Measurements from ENCODE around the gene PSEN1.
"Not testable (repeated sequence)": the region's sequence is repeated elsewhere in the genome, so short reads cannot be mapped to it uniquely, and the experiment has no call there.

PSEN1 gene

DNA sequence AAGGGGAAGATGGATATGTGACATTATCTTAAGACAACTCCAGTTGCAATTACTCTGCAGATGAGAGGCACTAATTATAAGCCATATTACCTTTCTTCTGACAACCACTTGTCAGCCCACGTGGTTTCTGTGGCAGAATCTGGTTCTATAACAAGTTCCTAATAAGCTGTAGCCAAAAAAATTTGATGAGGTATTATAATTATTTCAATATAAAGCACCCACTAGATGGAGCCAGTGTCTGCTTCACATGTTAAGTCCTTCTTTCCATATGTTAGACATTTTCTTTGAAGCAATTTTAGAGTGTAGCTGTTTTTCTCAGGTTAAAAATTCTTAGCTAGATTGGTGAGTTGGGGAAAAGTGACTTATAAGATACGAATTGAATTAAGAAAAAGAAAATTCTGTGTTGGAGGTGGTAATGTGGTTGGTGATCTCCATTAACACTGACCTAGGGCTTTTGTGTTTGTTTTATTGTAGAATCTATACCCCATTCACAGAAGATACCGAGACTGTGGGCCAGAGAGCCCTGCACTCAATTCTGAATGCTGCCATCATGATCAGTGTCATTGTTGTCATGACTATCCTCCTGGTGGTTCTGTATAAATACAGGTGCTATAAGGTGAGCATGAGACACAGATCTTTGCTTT is 36.9 kb downstream of the PSEN1 start:
- H3K36me3 Mint-ChIP-seq, result peaks cover 35 to 49% of the 10 kb centered on the region in 2 donors

DNA sequence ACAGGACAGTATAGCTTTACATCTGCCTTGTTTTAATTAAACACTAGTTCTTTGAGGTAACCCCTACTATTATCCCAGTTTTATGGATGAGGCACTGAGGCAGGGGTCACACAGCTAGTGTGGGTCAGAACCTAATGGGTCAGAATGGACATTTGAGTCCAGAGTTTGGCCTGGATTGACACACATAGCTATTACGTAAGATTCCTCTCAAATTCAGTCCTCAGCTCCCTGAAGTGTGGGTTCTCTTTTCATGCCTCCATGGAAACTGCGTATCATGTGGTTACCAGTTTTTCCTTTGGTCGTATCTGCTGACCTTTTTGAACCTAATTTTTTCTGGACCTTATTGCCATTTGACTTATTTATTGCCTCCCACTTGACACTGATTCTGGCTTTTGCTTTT is 40.4 kb downstream of the PSEN1 start:
- peaks cover 30 to 42% of the 10 kb centered on the region in 2 donors for H3K36me3 Mint-ChIP-seq

More for the DNA sequence above, 36.9 kb downstream of the PSEN1 start:
- Mint-ChIP-seq H3K27ac (no peak overlapping the region), H3K4me1 (no peaks in the 10 kb centered on the region), H3K4me3 (no peak overlapping the region), H3K9me3 (no peaks in the 10 kb centered on the region), H3K27me3 (no peaks in the 10 kb centered on the region)
- no peak for DNase-seq
- peak; percentile 45 to 46 for ATAC-seq (replicated peaks)

DNA sequence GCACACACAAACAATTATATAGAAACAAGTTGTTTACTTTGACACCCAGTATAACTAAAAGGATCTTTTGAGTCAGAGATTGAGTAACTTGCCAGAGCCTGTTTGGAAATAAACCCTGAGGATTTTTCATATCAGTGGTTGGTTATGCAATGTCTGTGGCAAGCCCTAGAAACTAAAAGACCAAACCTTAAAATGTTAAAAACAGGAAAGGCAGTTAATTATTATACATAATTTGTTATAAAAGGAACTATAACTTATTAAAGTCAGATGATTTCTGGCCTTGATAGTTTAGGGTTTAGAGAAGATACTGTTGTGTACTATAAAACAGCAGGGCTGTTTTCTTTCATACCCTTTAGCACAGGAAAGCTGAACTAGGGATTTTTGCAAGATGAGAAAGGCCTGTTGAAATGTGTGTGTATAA is 44.1 kb downstream of the PSEN1 start:
- ATAC-seq (replicated peaks), result no peak
- Mint-ChIP-seq H3K36me3 (peaks cover 16 to 28% of the 10 kb centered on the region in 2 donors), H3K9me3 (no peaks in the 10 kb centered on the region), H3K4me1 (no peaks in the 10 kb centered on the region), H3K4me3 (no peak overlapping the region), H3K27ac (no peak overlapping the region), H3K27me3 (no peaks in the 10 kb centered on the region)
- DNase-seq, result no peak

More for the DNA sequence above, 40.4 kb downstream of the PSEN1 start:
- ATAC-seq (replicated peaks), result no peak
- H3K27me3 Mint-ChIP-seq, result no peaks in the 10 kb centered on the region
- no peaks in the 10 kb centered on the region for H3K4me1 Mint-ChIP-seq
- no peak overlapping the region for H3K27ac Mint-ChIP-seq
- no peak overlapping the region for H3K4me3 Mint-ChIP-seq
- DNase-seq, result no peak
- H3K9me3 Mint-ChIP-seq, result no peaks in the 10 kb centered on the region

DNA sequence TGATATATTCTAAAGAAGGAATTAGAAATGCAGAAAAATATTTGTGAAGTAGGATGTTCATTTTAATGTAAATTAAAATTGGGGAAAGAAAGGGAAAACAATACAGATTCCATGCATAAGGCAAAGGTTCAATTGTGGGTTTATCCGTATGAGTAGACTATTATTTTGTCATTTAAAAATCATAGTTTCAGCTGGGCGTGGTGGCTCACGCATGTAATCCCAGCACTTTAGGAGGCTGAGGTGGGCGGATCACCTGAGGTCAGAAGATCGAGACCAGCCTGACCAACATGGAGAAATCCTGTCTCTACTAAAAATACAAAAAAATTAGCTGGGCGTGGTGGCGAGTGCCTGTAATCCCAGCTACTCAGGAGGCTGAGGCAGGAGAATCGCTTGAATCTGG is 44.7 kb downstream of the PSEN1 start:
- ATAC-seq (replicated peaks); H3K4me3 Mint-ChIP-seq; H3K9me3 Mint-ChIP-seq; DNase-seq; H3K27ac Mint-ChIP-seq; H3K27me3 Mint-ChIP-seq; H3K4me1 Mint-ChIP-seq: not testable (repeated sequence)
- H3K36me3 Mint-ChIP-seq, result peaks cover 16 to 28% of the 10 kb centered on the region in 2 donors

DNA sequence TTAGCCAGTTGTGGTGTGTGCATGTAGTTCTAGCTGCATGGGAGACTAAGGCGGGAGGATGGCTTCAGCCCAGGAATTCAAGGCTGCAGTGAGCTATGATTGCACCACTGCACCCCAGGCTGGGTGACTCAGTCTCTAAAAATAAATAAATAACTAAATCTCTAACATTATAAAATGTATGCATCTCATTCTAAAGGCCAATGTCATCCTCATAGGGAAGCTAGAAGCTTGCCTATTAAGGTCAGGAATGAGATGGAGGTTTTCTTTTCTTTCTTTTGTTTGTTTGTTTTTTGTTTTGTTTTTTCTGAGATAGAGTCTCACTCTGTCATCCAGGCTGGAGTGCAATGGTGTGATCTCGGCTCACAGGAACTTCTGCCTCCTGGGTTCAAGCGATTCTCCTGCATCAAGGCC is 52.2 kb downstream of the PSEN1 start:
- Mint-ChIP-seq H3K27ac (no peak overlapping the region), H3K9me3 (no peaks in the 10 kb centered on the region), H3K4me1 (no peaks in the 10 kb centered on the region), H3K4me3 (no peak overlapping the region), H3K36me3 (peaks cover 35 to 47% of the 10 kb centered on the region in 2 donors), H3K27me3 (no peaks in the 10 kb centered on the region)
- DNase-seq (no peak), ATAC-seq (replicated peaks) (no peak)

DNA sequence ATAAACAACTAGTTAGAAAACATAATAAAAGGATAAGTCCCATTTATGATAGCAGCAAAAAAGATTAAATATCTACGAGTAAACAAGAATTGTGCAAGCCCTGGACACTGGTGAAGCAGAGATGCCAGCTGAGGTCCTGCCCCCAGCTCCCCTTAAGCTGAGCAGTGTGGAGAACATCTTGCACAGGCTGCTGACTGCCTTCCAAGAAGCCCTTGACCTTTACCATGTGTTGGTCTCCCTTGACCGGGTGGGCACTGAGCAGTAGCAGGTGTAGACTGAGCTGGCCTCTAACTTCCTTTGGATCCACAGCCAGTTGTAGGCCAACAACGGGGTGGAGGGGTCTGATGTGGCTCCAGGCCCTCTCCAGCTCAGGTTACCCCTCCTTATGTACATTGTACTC is 53.3 kb downstream of the PSEN1 start:
- H3K4me1 Mint-ChIP-seq, result no peaks in the 10 kb centered on the region
- ATAC-seq (replicated peaks), result no peak
- H3K9me3 Mint-ChIP-seq, result no peaks in the 10 kb centered on the region
- H3K4me3 Mint-ChIP-seq, result no peak overlapping the region
- H3K27me3 Mint-ChIP-seq, result no peaks in the 10 kb centered on the region
- DNase-seq, result no peak
- H3K36me3 Mint-ChIP-seq, result peaks cover 38 to 47% of the 10 kb centered on the region in 2 donors
- no peak overlapping the region for H3K27ac Mint-ChIP-seq

DNA sequence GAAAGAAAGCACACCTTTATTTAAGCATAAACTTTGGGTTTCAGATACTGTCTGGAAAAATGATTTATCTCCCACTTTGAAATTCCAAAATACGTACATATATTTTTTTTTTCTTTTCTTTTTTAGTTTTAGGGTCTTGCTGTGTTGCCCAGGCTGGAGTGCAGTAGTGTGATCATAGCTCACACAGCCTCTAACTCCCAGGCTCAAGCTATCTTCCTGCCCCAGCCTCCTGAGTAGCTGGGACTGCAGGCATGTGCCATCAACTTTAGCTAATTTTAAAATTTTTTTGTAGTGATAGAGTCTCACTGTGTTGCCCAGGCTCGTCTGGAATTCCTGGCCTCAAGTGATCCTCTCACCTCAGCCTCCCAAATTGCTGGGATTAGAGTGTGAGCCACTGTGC is 55.1 kb downstream of the PSEN1 start:
- Mint-ChIP-seq H3K4me3 (no peak overlapping the region), H3K27ac (no peak overlapping the region), H3K4me1 (no peaks in the 10 kb centered on the region), H3K36me3 (peaks cover 41 to 58% of the 10 kb centered on the region in 2 donors), H3K27me3 (no peaks in the 10 kb centered on the region), H3K9me3 (no peaks in the 10 kb centered on the region)
- ATAC-seq (replicated peaks) (no peak), DNase-seq (no peak)

DNA sequence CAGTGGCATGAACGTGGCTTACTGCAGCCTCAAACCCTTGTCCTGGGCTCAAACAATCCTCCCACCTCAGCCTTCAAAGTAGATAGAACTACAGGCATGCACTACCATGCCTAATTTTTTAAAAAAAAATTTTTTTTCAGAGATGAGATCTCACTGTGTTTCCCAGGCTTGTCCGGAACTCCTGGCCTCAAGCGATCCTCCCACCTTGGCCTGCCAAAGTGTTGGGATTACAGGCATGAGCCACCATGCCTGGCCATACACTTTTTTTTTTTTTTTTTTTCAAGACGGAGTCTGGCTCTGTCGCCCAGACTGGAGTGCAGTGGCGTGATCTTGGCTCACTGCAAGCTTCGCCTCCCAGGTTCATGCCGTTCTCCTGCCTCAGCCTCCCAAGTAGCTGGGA is 58.0 kb downstream of the PSEN1 start:
- peaks cover 38 to 54% of the 10 kb centered on the region in 2 donors for H3K36me3 Mint-ChIP-seq
- H3K4me3 Mint-ChIP-seq; H3K27me3 Mint-ChIP-seq; DNase-seq; H3K27ac Mint-ChIP-seq; H3K9me3 Mint-ChIP-seq; ATAC-seq (replicated peaks); H3K4me1 Mint-ChIP-seq: not testable (repeated sequence)

DNA sequence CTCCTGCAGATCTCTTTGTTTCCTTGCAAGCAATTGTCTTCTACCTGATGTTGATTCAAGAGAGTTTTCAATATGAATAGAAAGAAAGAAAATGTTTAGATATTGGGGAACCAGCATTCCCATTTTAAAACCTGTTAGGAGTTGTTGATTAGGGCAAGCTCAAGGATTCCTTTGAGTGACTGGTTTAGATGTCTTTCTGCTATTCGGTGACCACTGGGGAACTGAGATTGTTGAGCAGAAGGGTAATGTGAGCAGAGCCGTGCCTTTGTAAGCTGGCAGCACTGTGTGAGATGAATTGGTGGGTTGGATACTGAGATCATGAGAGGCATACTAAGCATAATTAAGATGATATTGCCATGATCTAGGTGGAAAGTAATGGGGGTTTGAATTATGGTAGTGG is 61.9 kb downstream of the PSEN1 start:
- H3K36me3 Mint-ChIP-seq, result peaks cover 36 to 48% of the 10 kb centered on the region in 2 donors
- no peak for ATAC-seq (replicated peaks)

DNA sequence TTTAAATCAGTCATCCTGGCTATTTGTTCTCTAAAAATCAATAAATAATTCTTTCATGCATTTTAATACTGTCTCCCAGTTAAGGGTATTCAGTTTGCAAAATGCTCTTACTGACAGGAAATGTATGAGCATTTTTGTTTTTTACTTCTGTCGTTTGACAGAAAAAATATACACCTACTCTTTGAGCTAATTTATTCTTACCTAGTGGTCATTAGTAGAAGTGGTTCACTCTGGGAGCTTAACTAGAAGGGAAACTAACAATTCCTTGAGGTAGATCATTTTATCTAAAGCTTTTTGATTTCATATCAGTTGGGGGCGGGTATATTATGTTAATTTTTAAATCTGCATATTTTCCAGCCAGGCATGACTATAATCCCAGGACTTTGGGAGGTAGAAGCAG is 67.2 kb downstream of the PSEN1 start:
- H3K27ac Mint-ChIP-seq, result no peak overlapping the region
- no peak overlapping the region for H3K4me3 Mint-ChIP-seq
- peaks cover 0 to 2% of the 10 kb centered on the region in 2 donors for H3K4me1 Mint-ChIP-seq
- peaks cover 52 to 64% of the 10 kb centered on the region in 2 donors for H3K36me3 Mint-ChIP-seq
- no peak for ATAC-seq (replicated peaks)
- no peaks in the 10 kb centered on the region for H3K27me3 Mint-ChIP-seq
- peaks cover 0 to 3% of the 10 kb centered on the region in 2 donors for H3K9me3 Mint-ChIP-seq
- no peak for DNase-seq

More for the DNA sequence above, 61.9 kb downstream of the PSEN1 start:
- H3K9me3 Mint-ChIP-seq, result no peaks in the 10 kb centered on the region
- H3K4me1 Mint-ChIP-seq, result peaks cover 0 to 2% of the 10 kb centered on the region in 2 donors
- DNase-seq, result no peak
- no peaks in the 10 kb centered on the region for H3K27me3 Mint-ChIP-seq
- H3K4me3 Mint-ChIP-seq, result no peak overlapping the region
- no peak overlapping the region for H3K27ac Mint-ChIP-seq

DNA sequence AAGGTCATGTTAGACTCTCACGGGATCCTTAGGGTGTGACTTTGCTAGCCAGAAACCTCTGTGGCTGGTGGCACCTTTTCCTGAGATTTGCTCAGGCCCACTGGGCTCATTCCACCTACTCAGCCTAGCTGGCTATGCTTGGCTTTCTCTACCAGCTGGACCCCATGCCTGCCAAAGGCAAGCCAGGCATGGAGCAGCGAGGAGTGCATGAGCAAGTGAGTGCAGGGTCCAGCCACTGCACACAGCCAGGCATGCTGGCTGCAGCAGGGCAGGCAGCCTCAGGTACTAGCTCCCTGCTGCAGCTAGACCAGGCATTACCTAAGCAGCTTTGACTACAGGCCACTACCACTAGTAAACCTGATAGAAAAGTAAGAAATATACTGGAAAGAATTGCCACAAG is 71.3 kb downstream of the PSEN1 start:
- Mint-ChIP-seq H3K4me3 (no peak overlapping the region), H3K27me3 (no peaks in the 10 kb centered on the region), H3K9me3 (peaks cover 0 to 3% of the 10 kb centered on the region in 2 donors), H3K4me1 (no peaks in the 10 kb centered on the region), H3K27ac (no peak overlapping the region), H3K36me3 (peaks cover 50 to 67% of the 10 kb centered on the region in 2 donors)
- DNase-seq (no peak), ATAC-seq (replicated peaks) (no peak)

DNA sequence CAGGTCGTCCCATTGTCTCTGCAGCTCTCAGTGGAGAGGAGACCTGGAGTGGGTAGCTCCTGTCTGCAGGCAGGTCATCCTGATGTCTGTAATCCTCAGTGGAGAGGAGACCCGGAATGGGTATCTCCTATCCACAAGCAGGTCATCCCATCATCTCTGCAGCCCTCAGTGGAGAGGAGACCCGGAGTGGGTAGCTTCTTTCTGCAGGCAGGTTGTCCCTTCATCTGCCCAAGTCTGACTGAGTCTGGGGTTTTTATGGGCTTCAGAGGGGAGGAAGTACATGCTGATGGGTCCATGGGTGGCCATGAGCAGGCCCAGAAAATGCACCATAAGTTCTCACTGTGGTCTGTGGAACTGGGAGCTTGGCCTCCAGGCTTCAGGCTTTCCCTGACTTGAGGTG is 72.1 kb downstream of the PSEN1 start:
- no peak overlapping the region for H3K27ac Mint-ChIP-seq
- peaks cover 0 to 3% of the 10 kb centered on the region in 2 donors for H3K9me3 Mint-ChIP-seq
- DNase-seq (no peak), ATAC-seq (replicated peaks) (no peak)
- no peaks in the 10 kb centered on the region for H3K4me1 Mint-ChIP-seq
- peaks cover 54 to 73% of the 10 kb centered on the region in 2 donors for H3K36me3 Mint-ChIP-seq
- H3K4me3 Mint-ChIP-seq, result no peak overlapping the region
- H3K27me3 Mint-ChIP-seq, result no peaks in the 10 kb centered on the region

DNA sequence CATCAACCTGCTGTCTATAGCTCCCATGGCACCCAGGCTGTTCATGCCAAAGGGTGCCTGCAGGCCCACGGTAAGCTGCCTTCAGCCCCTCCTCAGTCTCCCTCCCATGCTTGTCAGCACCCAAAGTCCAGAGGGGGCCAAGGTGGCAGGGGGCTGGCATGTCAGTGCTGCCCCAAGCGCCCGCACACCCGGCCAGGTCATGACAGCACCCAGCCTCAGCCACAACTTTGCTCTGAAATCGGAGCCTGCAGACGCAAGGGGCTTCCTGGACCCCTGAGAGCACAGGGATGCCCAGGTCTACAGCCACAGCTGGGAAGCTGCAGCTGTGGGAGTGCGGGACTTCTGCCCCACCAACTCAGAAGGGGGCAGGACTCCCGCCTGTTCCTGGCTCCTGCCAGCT is 72.5 kb downstream of the PSEN1 start:
- no peak for DNase-seq
- Mint-ChIP-seq H3K4me3 (no peak overlapping the region), H3K27me3 (no peaks in the 10 kb centered on the region), H3K4me1 (no peaks in the 10 kb centered on the region), H3K9me3 (peaks cover 0 to 3% of the 10 kb centered on the region in 2 donors), H3K27ac (no peak overlapping the region), H3K36me3 (peaks cover 54 to 69% of the 10 kb centered on the region in 2 donors)
- ATAC-seq (replicated peaks), result no peak

DNA sequence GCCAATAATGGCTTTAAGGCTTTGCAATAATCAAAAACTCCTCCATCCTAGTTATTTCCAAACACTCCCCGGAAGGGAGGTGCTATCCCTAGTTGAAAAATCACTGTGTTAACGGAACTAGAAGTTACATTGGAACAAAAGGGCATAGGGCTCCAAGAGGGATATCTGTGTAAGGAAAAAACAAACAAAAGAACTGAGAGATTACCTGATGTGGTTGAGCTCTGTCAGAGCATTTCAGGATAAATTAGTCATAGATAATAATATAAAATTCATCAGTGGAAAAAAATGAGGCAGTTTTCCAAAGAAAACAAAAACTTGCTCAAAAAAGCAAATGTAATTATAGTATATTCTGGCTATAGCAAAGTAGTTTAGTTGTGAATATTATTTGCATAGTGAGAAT is 73.6 kb downstream of the PSEN1 start:
- Mint-ChIP-seq H3K9me3 (peaks cover 0 to 3% of the 10 kb centered on the region in 2 donors), H3K27ac (no peak overlapping the region), H3K4me1 (no peaks in the 10 kb centered on the region), H3K27me3 (no peaks in the 10 kb centered on the region), H3K36me3 (peaks cover 54 to 71% of the 10 kb centered on the region in 2 donors), H3K4me3 (no peak overlapping the region)
- no peak for DNase-seq
- ATAC-seq (replicated peaks), result no peak

DNA sequence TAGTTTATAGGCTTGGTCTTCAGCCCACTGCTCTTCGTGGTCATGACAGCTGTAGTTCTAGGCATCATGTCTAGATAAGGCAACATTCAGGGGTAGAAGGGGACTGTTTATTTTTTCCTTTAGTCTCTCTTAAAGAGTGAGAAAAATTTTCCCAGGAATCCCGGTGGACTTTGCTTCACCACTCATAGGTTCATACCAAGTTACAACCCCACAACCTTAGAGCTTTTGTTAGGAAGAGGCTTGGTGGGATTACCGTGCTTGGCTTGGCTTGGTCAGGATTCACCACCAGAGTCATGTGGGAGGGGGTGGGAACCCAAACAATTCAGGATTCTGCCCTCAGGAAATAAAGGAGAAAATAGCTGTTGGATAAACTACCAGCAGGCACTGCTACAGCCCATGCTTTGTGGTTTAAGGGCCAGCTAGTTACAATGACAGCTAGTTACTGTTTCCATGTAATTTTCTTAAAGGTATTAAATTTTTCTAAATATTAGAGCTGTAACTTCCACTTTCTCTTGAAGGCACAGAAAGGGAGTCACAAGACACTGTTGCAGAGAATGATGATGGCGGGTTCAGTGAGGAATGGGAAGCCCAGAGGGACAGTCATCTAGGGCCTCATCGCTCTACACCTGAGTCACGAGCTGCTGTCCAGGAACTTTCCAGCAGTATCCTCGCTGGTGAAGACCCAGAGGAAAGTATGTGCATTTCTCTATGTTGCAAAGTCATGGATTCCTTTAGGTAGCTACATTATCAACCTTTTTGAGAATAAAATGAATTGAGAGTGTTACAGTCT is 75.1 kb downstream of the PSEN1 start:
- no peak for DNase-seq
- no peaks in the 10 kb centered on the region for H3K27me3 Mint-ChIP-seq
- no peak overlapping the region for H3K4me3 Mint-ChIP-seq
- no peak for ATAC-seq (replicated peaks)
- peaks cover 0 to 3% of the 10 kb centered on the region in 2 donors for H3K9me3 Mint-ChIP-seq
- no peaks in the 10 kb centered on the region for H3K4me1 Mint-ChIP-seq
- H3K36me3 Mint-ChIP-seq, result peaks cover 47 to 64% of the 10 kb centered on the region in 2 donors
- no peak overlapping the region for H3K27ac Mint-ChIP-seq

All from stimulated activated naive B cell treated with anti-CD40 and anti-IgM and Interleukin-4, amounts not matched to agents 10 μg/mL and 1 μg/mL and 100 μg/mL, for 72 hours (primary cell).